CD4-positive, alpha-beta T cell (primary cell): Measurements from ENCODE around the gene SLC37A1. TPM values are rescaled to one million over a fixed set of nuclear protein-coding genes. Genes with fewer than 3 reads are reported as not detected.

ENCODE experiments used
- ATAC-seq: fragments of 200-7000 bp; cut with Tn5 transposase; one replicate; pipeline ENCODE4 v1.10.0; 2022; ENCODE audit warnings: mild to moderate bottlenecking; ENCODE audit not compliant: poor library complexity
- CTCF ChIA-PET: fragments of 350-600 bp; sonication (Branson Sonifier 250); formaldehyde crosslinking; loops from one replicate; lab custom pipeline; 2021; ENCODE audit warnings: antibody characterized with exemption, inconsistent platforms; lab: Charles Lee
- POLR2A ChIA-PET: fragments of 350-600 bp; sonication (Branson Sonifier 250); formaldehyde crosslinking; loops from one replicate; lab custom pipeline; 2021; ENCODE audit warnings: antibody characterized with exemption, inconsistent platforms; lab: Charles Lee
- DNase-seq, 14 experiments: peaks; one replicate each; pipeline ENCODE4 v3.0.0-alpha.2; 2013 to 2020; ENCODE audit warnings: mixed read lengths in 2 of 14
- H3K27ac ChIP-seq, 2 donors: one replicate each; pipeline versions ENCODE4 v1.5.1 to v1.7.0; 2013; ENCODE audit warnings: low read length in 2 of 2, low read depth in 1 of 2, mild to moderate bottlenecking in 1 of 2
- H3K27me3 ChIP-seq, 2 experiments: 1 replicate in 1 of 2; 2 replicates in 1 of 2; pipeline versions ENCODE4 v1.6.1 to v1.7.0; 2013; ENCODE audit warnings: low read length in 2 of 2, control low read depth in 1 of 2, mild to moderate bottlenecking in 1 of 2, moderate library complexity in 1 of 2; ENCODE audit not compliant: insufficient read depth in 2 of 2, control insufficient read depth in 1 of 2
- H3K36me3 ChIP-seq: one replicate; pipeline ENCODE4 v1.6.1; 2013; ENCODE audit warnings: low read length, control low read depth; ENCODE audit not compliant: insufficient read depth
- H3K4me1 ChIP-seq: one replicate; pipeline ENCODE4 v1.6.1; 2013; ENCODE audit warnings: low read length, control low read depth; ENCODE audit not compliant: insufficient read depth
- H3K4me3 ChIP-seq: one replicate; pipeline ENCODE4 v1.5.1; 2013; ENCODE audit warnings: mild to moderate bottlenecking, low read length, moderate library complexity
- H3K9me3 ChIP-seq, 2 experiments: 1 replicate in 1 of 2; 2 replicates in 1 of 2; pipeline versions ENCODE4 v1.6.1 to v1.7.0; 2013; ENCODE audit warnings: low read length in 2 of 2, mild to moderate bottlenecking in 2 of 2, control low read depth in 1 of 2, moderate library complexity in 1 of 2; ENCODE audit not compliant: control insufficient read depth in 1 of 2, insufficient read depth in 1 of 2
- H3K27ac Mint-ChIP-seq: one replicate; pipeline ENCODE4 v1.8.0; 2020; ENCODE audit warnings: mixed read lengths
- H3K27me3 Mint-ChIP-seq: one replicate; pipeline ENCODE4 v1.8.0; 2021; ENCODE audit warnings: mixed read lengths
- H3K36me3 Mint-ChIP-seq: one replicate; pipeline ENCODE4 v1.8.0; 2021; ENCODE audit warnings: low read depth, mixed read lengths
- H3K4me1 Mint-ChIP-seq: one replicate; pipeline ENCODE4 v1.8.0; 2021; ENCODE audit warnings: low read depth, mixed read lengths
- H3K4me3 Mint-ChIP-seq: one replicate; pipeline ENCODE4 v1.8.0; 2020; ENCODE audit warnings: mild to moderate bottlenecking, mixed read lengths
- H3K9me3 Mint-ChIP-seq: one replicate; pipeline ENCODE4 v1.8.0; 2020; ENCODE audit warnings: mixed read lengths
- CTCF ChIP-seq: fragments of 200-600 bp; IDR thresholded peaks from one replicate; pipeline ENCODE4 v1.8.0; 2022; ENCODE audit warnings: antibody characterized with exemption, mild to moderate bottlenecking
- intact Hi-C, 2 experiments: fragments of 100-400 bp; cut with DNase I in 1 of 2; cut with micrococcal nuclease in 1 of 2; formaldehyde crosslinking; loops; one replicate each; pipeline versions ENCODE4 v1.15.1 to v1.9.0; 2023 to 2025; cut with DNase I, micrococcal nuclease
- total RNA-seq, 174 experiments: library from RNA in 2 of 174; stranded (reverse) in 2 of 174; gene quantifications; one replicate each; pipeline ENCODE4 v1.2.3 and lab custom pipeline; 2021 to 2026

SLC37A1 gene
- total RNA-seq, 2 experiments from 2014 or later, result 16.4 to 16.7 TPM

- Histone ChIP-seq H3K9me3 (no peaks in the 10 kb centered on the region), H3K36me3 (no peaks in the 10 kb centered on the region), H3K27me3 (no peaks in the 10 kb centered on the region), H3K4me3 (no peak overlapping the region), H3K27ac (no peak overlapping the region), H3K4me1 (peaks cover 15% of the 10 kb centered on the region)
- ChIA-PET POLR2A (no interaction called here), CTCF (no interaction called here)
- no peak for TF ChIP-seq CTCF
- no peak overlapping the region for H3K27ac Mint-ChIP-seq
- no peaks in the 10 kb centered on the region for H3K36me3 Mint-ChIP-seq
- ATAC-seq (no peak), DNase-seq (no peak)
- H3K9me3 Mint-ChIP-seq, result no peaks in the 10 kb centered on the region
- no peak overlapping the region for H3K4me3 Mint-ChIP-seq
- intact Hi-C loops, result no loop called here
- H3K27me3 Mint-ChIP-seq, result no peaks in the 10 kb centered on the region
- peaks cover 22% of the 10 kb centered on the region for H3K4me1 Mint-ChIP-seq
Observed at GRCh38 chr21:42595283-42596187, 81.9 kb downstream of the SLC37A1 start.

GRCh38 chr21:42596657-42597056 is 83.0 kb downstream of the SLC37A1 start:
- CTCF ChIA-PET, result no interaction called here
- Mint-ChIP-seq H3K4me3 (no peak overlapping the region), H3K27ac (no peak overlapping the region)

GRCh38 chr21:42597487-42598158 is 84.0 kb downstream of the SLC37A1 start:
- intact Hi-C loops, result no loop called here
- Histone ChIP-seq H3K27ac (no peak overlapping the region), H3K4me3 (no peak overlapping the region), H3K9me3 (no peaks in the 10 kb centered on the region), H3K36me3 (no peaks in the 10 kb centered on the region), H3K4me1 (peaks cover 6% of the 10 kb centered on the region), H3K27me3 (no peaks in the 10 kb centered on the region)
- no peaks in the 10 kb centered on the region for H3K36me3 Mint-ChIP-seq
- ChIA-PET CTCF (interaction anchor here (0.5 kb wide), 1 partner anchor 227 kb away, joined by 3 read pairs; no protein-coding TSS in a partner anchor), POLR2A (no interaction called here)
- no peak for ATAC-seq
- TF ChIP-seq CTCF, result no peak
- no peak overlapping the region for H3K4me3 Mint-ChIP-seq
- no peaks in the 10 kb centered on the region for H3K27me3 Mint-ChIP-seq
- no peaks in the 10 kb centered on the region for H3K9me3 Mint-ChIP-seq
- peaks cover 1% of the 10 kb centered on the region for H3K4me1 Mint-ChIP-seq
- DNase-seq, result no peak
- no peak overlapping the region for H3K27ac Mint-ChIP-seq

More at GRCh38 chr21:42596657-42597056, 83.0 kb downstream of the SLC37A1 start:
- Mint-ChIP-seq H3K9me3 (no peaks in the 10 kb centered on the region), H3K27me3 (no peaks in the 10 kb centered on the region), H3K4me1 (peaks cover 11% of the 10 kb centered on the region), H3K36me3 (no peaks in the 10 kb centered on the region)
- POLR2A ChIA-PET, result no interaction called here
- intact Hi-C loops, result no loop called here
- H3K27ac ChIP-seq, result no peak overlapping the region
- DNase-seq (no peak), ATAC-seq (no peak)
- no peaks in the 10 kb centered on the region for H3K27me3 ChIP-seq
- no peaks in the 10 kb centered on the region for H3K9me3 ChIP-seq
- H3K4me3 ChIP-seq, result no peak overlapping the region
- peaks cover 6% of the 10 kb centered on the region for H3K4me1 ChIP-seq
- no peak for TF ChIP-seq CTCF
- H3K36me3 ChIP-seq, result no peaks in the 10 kb centered on the region
